HL-60 (cell line): ENCODE results near the gene GCKR.

Source experiments
- DNase-seq, 2 experiments: peaks; one replicate each; pipeline ENCODE4 v3.0.0-alpha.2; 2010 to 2020; ENCODE audit warnings: low read depth in 1 of 2, low spot score in 1 of 2
- H3K27ac ChIP-seq: fragments of 250-450 bp; sonication (Bioruptor Pico); replicated peaks from 2 replicates; pipeline ENCODE4 v1.5.1; 2020; ENCODE audit warnings: mild to moderate bottlenecking, moderate library complexity
- H3K27me3 ChIP-seq: fragments of 250-450 bp; sonication (Bioruptor Pico); 2 replicates; pipeline ENCODE4 v1.5.1; 2021; ENCODE audit warnings: mild to moderate bottlenecking, moderate library complexity; ENCODE audit not compliant: insufficient read depth, poor library complexity, severe bottlenecking
- H3K4me3 ChIP-seq: replicated peaks from 2 replicates; pipeline ENCODE4 v1.5.1; 2011; ENCODE audit warnings: mild to moderate bottlenecking, control low read depth, low read length; ENCODE audit not compliant: insufficient read depth
- GABPA ChIP-seq: IDR thresholded peaks from 2 replicates; pipeline ENCODE4 v1.6.1; 2012; ENCODE audit warnings: low read depth
- POLR2AphosphoS5 ChIP-seq: IDR thresholded peaks from 2 replicates; pipeline ENCODE4 v1.6.1; 2012; ENCODE audit warnings: low read depth
- SPI1 ChIP-seq: IDR thresholded peaks from 2 replicates; pipeline ENCODE4 v1.6.1; 2012; ENCODE audit warnings: low read depth, mild to moderate bottlenecking, borderline replicate concordance
- TF ChIP-seq, protein P1 (sequence below): IDR thresholded peaks from one replicate; pipeline ENCODE4 v1.5.1; 2011; ENCODE audit warnings: low read length, control low read depth, inconsistent platforms; ENCODE audit not compliant: insufficient read depth
- TF ChIP-seq, protein P2 (sequence below): IDR thresholded peaks from 2 replicates; pipeline ENCODE4 v1.6.1; 2012; ENCODE audit warnings: low read depth; ENCODE audit not compliant: insufficient replicate concordance

Gene GCKR

DNA sequence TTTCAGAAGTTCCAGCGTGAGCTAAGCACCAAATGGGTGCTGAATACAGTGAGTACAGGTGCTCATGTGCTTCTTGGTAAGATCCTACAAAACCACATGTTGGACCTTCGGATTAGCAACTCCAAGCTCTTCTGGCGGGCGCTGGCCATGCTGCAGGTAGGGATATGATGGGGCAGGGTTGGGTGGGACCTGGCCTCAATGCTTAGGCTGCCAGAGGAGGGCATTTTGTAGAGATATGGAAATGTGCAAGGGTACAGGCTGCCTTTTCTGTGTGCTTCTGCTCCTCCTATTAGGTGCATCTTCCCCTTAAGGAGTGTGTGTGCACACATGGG, 22.1 kb downstream of the GCKR start:
- DNase-seq, result no peak
- no peak overlapping the region for H3K4me3 ChIP-seq
- no peak overlapping the region for H3K27ac ChIP-seq
- H3K27me3 ChIP-seq, result no peaks in the 10 kb centered on the region
- TF ChIP-seq, protein P1, sequence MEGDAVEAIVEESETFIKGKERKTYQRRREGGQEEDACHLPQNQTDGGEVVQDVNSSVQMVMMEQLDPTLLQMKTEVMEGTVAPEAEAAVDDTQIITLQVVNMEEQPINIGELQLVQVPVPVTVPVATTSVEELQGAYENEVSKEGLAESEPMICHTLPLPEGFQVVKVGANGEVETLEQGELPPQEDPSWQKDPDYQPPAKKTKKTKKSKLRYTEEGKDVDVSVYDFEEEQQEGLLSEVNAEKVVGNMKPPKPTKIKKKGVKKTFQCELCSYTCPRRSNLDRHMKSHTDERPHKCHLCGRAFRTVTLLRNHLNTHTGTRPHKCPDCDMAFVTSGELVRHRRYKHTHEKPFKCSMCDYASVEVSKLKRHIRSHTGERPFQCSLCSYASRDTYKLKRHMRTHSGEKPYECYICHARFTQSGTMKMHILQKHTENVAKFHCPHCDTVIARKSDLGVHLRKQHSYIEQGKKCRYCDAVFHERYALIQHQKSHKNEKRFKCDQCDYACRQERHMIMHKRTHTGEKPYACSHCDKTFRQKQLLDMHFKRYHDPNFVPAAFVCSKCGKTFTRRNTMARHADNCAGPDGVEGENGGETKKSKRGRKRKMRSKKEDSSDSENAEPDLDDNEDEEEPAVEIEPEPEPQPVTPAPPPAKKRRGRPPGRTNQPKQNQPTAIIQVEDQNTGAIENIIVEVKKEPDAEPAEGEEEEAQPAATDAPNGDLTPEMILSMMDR, result no peak
- TF ChIP-seq, protein P2, sequence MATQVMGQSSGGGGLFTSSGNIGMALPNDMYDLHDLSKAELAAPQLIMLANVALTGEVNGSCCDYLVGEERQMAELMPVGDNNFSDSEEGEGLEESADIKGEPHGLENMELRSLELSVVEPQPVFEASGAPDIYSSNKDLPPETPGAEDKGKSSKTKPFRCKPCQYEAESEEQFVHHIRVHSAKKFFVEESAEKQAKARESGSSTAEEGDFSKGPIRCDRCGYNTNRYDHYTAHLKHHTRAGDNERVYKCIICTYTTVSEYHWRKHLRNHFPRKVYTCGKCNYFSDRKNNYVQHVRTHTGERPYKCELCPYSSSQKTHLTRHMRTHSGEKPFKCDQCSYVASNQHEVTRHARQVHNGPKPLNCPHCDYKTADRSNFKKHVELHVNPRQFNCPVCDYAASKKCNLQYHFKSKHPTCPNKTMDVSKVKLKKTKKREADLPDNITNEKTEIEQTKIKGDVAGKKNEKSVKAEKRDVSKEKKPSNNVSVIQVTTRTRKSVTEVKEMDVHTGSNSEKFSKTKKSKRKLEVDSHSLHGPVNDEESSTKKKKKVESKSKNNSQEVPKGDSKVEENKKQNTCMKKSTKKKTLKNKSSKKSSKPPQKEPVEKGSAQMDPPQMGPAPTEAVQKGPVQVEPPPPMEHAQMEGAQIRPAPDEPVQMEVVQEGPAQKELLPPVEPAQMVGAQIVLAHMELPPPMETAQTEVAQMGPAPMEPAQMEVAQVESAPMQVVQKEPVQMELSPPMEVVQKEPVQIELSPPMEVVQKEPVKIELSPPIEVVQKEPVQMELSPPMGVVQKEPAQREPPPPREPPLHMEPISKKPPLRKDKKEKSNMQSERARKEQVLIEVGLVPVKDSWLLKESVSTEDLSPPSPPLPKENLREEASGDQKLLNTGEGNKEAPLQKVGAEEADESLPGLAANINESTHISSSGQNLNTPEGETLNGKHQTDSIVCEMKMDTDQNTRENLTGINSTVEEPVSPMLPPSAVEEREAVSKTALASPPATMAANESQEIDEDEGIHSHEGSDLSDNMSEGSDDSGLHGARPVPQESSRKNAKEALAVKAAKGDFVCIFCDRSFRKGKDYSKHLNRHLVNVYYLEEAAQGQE, result no peak
- no peak for TF ChIP-seq SPI1
- TF ChIP-seq POLR2AphosphoS5, result no peak
- no peak for TF ChIP-seq GABPA

DNA sequence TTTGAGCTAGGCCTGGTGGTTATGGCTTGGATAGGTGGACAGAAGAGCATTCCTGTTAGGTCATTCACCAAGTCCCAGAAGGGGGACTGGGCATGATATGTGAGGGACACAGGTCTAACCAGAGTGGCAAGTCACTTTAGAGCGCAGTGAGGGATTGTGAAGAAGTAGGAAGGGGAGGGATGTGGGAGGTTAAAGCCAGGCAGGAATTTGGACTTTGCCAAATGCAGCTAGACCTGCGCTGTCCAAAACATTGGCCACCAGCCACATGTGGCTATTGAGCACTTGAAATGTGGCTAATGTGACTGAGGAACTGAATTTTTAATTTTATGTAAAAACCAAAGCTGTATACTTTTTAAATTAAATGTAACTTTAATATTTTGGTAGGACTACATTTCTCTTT, 23.7 kb downstream of the GCKR start:
- no peak overlapping the region for H3K27ac ChIP-seq
- H3K27me3 ChIP-seq, result no peaks in the 10 kb centered on the region
- TF ChIP-seq GABPA (no peak), POLR2AphosphoS5 (no peak), SPI1 (no peak)
- TF ChIP-seq, protein P1, result no peak
- TF ChIP-seq, protein P2, result no peak
- no peak overlapping the region for H3K4me3 ChIP-seq
- no peak for DNase-seq

DNA sequence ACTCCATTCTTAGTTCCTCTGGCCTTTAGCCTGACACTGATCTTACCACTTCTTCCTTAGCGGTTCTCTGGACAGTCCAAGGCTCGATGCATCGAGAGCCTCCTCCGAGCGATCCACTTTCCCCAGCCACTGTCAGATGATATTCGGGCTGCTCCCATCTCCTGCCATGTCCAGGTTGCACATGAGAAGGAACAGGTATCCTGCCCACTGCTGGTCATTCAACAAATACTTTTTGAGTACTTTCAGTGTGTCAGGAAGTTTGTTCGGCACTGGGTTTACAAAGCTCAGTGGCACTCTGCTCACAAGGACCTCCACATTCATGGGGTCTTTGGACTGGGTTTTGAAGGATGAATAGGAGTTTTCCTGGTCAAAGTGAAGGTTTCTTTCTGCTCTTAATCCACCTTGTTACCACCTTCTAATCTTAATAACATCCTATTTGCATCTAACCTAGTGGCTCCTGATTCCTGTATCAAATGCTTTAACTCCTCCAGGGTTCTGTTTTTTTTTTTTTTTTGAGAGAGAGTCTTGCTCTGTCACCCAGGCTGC, 25.8 kb downstream of the GCKR start:
- Histone ChIP-seq H3K27ac (no peak overlapping the region), H3K4me3 (no peak overlapping the region), H3K27me3 (no peaks in the 10 kb centered on the region)
- no peak for DNase-seq
- TF ChIP-seq, protein P1, result no peak
- no peak for TF ChIP-seq POLR2AphosphoS5
- TF ChIP-seq, protein P2, result no peak
- no peak for TF ChIP-seq SPI1
- TF ChIP-seq GABPA, result no peak
